Right atrium auricular region (tissue), 2 donors: ENCODE data around the gene SRRM3. TPM values are rescaled to one million over a fixed set of nuclear protein-coding genes. Genes with fewer than 3 reads are reported as not detected.
"Not testable (repeated sequence)": the region's sequence is repeated elsewhere in the genome, so short reads cannot be mapped to it uniquely, and the experiment has no call there.

ENCODE experiments used
- DNase-seq: peaks from one replicate; pipeline ENCODE4 v3.0.0-alpha.2; 2019; ENCODE audit warnings: low spot score
- H3K27ac ChIP-seq, 2 donors: fragments of 200-600 bp; sonication (generic); 1 replicate in 1 of 2; 2 replicates in 1 of 2; pipeline ENCODE4 v1.5.1; 2016 to 2019
- H3K27me3 ChIP-seq, 2 donors: fragments of 200-600 bp; sonication (generic); one replicate each; pipeline versions ENCODE4 v1.5.1 to v1.6.0; 2017 to 2019
- H3K36me3 ChIP-seq: fragments of 200-600 bp; sonication (generic); one replicate; pipeline ENCODE4 v1.5.1; 2016
- H3K4me1 ChIP-seq, 2 donors: fragments of 200-600 bp; sonication (generic); one replicate each; pipeline versions ENCODE4 v1.5.1 to v1.6.0; 2017 to 2019
- H3K4me3 ChIP-seq, 2 donors: fragments of 200-600 bp; sonication (generic); 1 replicate in 1 of 2; 2 replicates in 1 of 2; pipeline ENCODE4 v1.5.1; 2017 to 2019; ENCODE audit warnings: mild to moderate bottlenecking in 1 of 2, moderate library complexity in 1 of 2
- H3K9me3 ChIP-seq, 2 donors: fragments of 200-600 bp; sonication (generic); one replicate each; pipeline ENCODE4 v1.5.1; 2019
- total RNA-seq, 2 donors: library from RNA; depleted of rRNA; stranded (reverse); fragments of >200 nt; gene quantifications; one replicate each; pipeline ENCODE4 v1.1.0, GENCODE V29; 2016
- TF ChIP-seq, protein P1 (sequence below), 2 donors: fragments of 200-600 bp; sonication (generic); IDR thresholded peaks; one replicate each; pipeline ENCODE4 v1.5.1; 2019; ENCODE audit warnings: antibody characterized with exemption in 2 of 2

SRRM3 gene
- total RNA-seq, 2 donors from 2014 or later = 17.5 to 27.1 TPM

GRCh38 chr7:76204147-76204546, 2.5 kb downstream of the SRRM3 start:
- Histone ChIP-seq H3K4me3 (no peak overlapping the region), H3K27ac (no peak overlapping the region), H3K9me3 (no peaks in the 10 kb centered on the region), H3K27me3 (no peaks in the 10 kb centered on the region), H3K4me1 (peaks cover 0 to 9% of the 10 kb centered on the region in 2 donors), H3K36me3 (no peaks in the 10 kb centered on the region)
- no peak for DNase-seq
- TF ChIP-seq, protein P1, sequence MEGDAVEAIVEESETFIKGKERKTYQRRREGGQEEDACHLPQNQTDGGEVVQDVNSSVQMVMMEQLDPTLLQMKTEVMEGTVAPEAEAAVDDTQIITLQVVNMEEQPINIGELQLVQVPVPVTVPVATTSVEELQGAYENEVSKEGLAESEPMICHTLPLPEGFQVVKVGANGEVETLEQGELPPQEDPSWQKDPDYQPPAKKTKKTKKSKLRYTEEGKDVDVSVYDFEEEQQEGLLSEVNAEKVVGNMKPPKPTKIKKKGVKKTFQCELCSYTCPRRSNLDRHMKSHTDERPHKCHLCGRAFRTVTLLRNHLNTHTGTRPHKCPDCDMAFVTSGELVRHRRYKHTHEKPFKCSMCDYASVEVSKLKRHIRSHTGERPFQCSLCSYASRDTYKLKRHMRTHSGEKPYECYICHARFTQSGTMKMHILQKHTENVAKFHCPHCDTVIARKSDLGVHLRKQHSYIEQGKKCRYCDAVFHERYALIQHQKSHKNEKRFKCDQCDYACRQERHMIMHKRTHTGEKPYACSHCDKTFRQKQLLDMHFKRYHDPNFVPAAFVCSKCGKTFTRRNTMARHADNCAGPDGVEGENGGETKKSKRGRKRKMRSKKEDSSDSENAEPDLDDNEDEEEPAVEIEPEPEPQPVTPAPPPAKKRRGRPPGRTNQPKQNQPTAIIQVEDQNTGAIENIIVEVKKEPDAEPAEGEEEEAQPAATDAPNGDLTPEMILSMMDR (IDR thresholded peaks at IDR 0.05) = no peak

DNA sequence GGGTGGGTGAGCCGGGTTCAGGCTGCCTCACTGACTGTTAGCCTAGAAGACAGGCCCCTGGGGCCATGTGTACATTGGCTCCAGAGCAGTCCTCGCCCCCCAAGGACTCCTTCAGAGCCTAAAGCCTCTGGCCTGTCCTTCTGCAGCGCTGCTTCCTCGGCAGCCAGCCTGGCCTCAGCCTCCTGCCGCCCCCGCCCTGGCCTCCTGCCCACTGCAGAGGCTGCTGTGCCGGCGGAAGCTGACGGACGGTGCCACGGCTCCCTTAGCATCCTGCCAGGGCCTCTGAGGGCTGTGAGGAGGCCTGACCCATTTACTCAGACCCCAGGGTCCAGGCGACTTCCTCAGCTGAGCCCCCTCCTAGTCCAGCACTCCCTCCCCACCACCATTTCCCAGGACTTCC, 4.9 kb downstream of the SRRM3 start:
- TF ChIP-seq, protein P1 (IDR thresholded peaks at IDR 0.05) = no peak
- Histone ChIP-seq H3K27ac (no peak overlapping the region), H3K4me3 (no peak overlapping the region), H3K27me3 (no peaks in the 10 kb centered on the region), H3K4me1 (peaks cover 0 to 5% of the 10 kb centered on the region in 2 donors), H3K36me3 (no peaks in the 10 kb centered on the region), H3K9me3 (no peaks in the 10 kb centered on the region)
- no peak for DNase-seq

GRCh38 chr7:76209310-76209709, 7.6 kb downstream of the SRRM3 start:
- H3K27me3 ChIP-seq = no peaks in the 10 kb centered on the region
- no peak for DNase-seq
- no peak overlapping the region for H3K27ac ChIP-seq
- H3K9me3 ChIP-seq = no peaks in the 10 kb centered on the region
- H3K4me1 ChIP-seq = no peaks in the 10 kb centered on the region
- H3K4me3 ChIP-seq = no peak overlapping the region
- TF ChIP-seq, protein P1 (IDR thresholded peaks at IDR 0.05) = no peak
- H3K36me3 ChIP-seq = no peaks in the 10 kb centered on the region

- H3K4me1 ChIP-seq = no peaks in the 10 kb centered on the region
- no peak overlapping the region for H3K27ac ChIP-seq
- no peak overlapping the region for H3K4me3 ChIP-seq
- no peaks in the 10 kb centered on the region for H3K27me3 ChIP-seq
- no peak for DNase-seq
- no peaks in the 10 kb centered on the region for H3K9me3 ChIP-seq
- TF ChIP-seq, protein P1 (IDR thresholded peaks at IDR 0.05) = no peak
- H3K36me3 ChIP-seq = no peaks in the 10 kb centered on the region
Observed at GRCh38 chr7:76211216-76211615, 9.5 kb downstream of the SRRM3 start.

GRCh38 chr7:76215349-76215748, 13.7 kb downstream of the SRRM3 start:
- not testable (repeated sequence) for H3K9me3 ChIP-seq

DNA sequence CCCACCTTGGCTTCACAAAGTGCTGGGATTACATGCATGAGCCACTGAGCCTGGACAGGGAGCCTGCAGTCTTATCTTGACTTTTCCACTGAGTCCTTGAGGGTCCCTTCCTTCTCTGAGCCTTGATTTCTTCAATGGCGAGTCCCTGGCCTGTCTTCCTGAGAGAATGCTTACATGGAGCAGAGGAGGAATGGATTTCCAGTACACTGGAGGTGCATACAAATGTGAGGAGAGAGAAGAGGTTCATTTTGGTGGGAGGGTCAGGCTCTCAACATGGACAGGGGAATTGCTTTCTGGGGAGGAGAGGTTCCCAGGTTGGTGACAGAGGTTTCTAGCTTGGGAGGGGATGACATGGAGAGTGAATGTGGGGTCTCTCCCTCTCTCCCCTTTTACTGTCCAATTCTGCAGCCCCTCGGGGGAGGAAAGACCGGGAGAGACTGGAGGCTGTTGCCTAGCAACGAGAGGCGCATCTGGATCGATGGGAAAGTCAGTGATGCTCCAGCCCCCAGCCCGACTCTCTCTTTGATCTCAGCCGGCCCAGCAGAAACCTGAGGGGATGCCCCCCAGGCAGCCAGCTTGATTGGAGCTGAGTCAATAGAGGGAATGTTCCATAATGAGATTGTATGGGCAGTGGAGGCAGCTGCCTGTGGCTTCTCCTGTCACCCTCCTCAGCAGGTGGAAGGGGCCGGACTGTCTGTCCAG, 14.8 kb downstream of the SRRM3 start:
- no peaks in the 10 kb centered on the region for H3K36me3 ChIP-seq
- DNase-seq = no peak
- H3K27ac ChIP-seq = no peak overlapping the region
- no peaks in the 10 kb centered on the region for H3K4me1 ChIP-seq
- H3K27me3 ChIP-seq = no peaks in the 10 kb centered on the region
- TF ChIP-seq, protein P1 (IDR thresholded peaks at IDR 0.05) = no peak
- H3K4me3 ChIP-seq = no peak overlapping the region
- H3K9me3 ChIP-seq = no peaks in the 10 kb centered on the region

More at GRCh38 chr7:76215349-76215748, 13.7 kb downstream of the SRRM3 start:
- not testable (repeated sequence) for H3K4me1 ChIP-seq, DNase-seq, H3K36me3 ChIP-seq, H3K4me3 ChIP-seq, H3K27ac ChIP-seq, H3K27me3 ChIP-seq
